GM13977 (cell line): ENCODE results near the gene COX7B.
"Not testable (repeated sequence)": the region's sequence is repeated elsewhere in the genome, so short reads cannot be mapped to it uniquely, and the experiment has no call there.

Experiments
- DNase-seq: peaks from one replicate; pipeline ENCODE4 v3.0.0; 2012; ENCODE audit warnings: low spot score
- in situ Hi-C: fragments of 300-500 bp; cut with MboI; formaldehyde crosslinking; loops from one replicate; pipeline ENCODE4 v1.12.0; 2022; ENCODE audit warnings: low sequenced_read_pairs, low pct_unique_long_range_greater_than_20kb, mixed read lengths, inconsistent platforms; ENCODE audit not compliant: unreplicated experiment
- TF ChIP-seq, protein P1 (sequence below): IDR thresholded peaks from 2 replicates; pipeline ENCODE4 v1.5.1; 2012; ENCODE audit warnings: mild to moderate bottlenecking, control low read depth; ENCODE audit not compliant: insufficient read depth; ENCODE audit errors: extremely low read depth, missing control alignments

Gene COX7B, protein sequence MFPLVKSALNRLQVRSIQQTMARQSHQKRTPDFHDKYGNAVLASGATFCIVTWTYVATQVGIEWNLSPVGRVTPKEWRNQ

DNA sequence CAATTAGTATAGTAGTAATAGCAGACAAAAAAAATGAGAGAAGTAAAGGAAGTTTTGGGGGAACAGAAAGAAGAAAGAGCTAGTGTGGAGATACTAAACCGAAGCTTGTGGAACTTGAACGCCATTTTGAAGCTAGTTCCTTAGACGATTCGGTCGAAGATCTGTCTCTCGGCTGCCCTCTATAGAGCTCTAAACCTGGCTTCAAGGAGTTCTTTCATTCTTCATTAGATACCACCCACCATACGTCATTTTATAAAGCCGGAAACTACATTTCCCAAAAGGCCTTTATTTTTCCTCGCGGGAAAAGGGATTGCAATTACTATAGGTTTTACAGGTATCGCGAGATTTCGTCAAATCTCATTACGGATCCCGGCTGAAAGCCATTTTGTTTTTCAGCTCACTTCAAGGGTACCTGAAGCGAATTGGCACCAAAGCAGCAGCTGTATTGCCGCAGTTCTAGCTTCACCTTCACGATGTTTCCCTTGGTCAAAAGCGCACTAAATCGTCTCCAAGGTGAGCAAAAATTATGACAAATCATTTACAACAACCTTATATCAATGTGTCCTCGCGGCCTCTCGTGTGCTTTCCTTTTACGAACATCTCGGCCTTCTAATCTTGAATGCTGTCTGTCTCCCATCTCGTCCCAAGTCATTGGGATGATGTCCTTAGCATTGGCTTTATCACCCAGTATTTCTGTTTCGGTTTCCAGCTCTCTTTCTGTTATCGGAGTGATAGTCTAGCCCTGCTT lies at the start of gene COX7B:
COX7B (plus strand) TSS at position 388 of the 748 bp plus-strand sequence; CDS start at position 474, 86 bp downstream.
- TF ChIP-seq, protein P1, sequence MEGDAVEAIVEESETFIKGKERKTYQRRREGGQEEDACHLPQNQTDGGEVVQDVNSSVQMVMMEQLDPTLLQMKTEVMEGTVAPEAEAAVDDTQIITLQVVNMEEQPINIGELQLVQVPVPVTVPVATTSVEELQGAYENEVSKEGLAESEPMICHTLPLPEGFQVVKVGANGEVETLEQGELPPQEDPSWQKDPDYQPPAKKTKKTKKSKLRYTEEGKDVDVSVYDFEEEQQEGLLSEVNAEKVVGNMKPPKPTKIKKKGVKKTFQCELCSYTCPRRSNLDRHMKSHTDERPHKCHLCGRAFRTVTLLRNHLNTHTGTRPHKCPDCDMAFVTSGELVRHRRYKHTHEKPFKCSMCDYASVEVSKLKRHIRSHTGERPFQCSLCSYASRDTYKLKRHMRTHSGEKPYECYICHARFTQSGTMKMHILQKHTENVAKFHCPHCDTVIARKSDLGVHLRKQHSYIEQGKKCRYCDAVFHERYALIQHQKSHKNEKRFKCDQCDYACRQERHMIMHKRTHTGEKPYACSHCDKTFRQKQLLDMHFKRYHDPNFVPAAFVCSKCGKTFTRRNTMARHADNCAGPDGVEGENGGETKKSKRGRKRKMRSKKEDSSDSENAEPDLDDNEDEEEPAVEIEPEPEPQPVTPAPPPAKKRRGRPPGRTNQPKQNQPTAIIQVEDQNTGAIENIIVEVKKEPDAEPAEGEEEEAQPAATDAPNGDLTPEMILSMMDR, result peak; percentile 41
- DNase-seq, result peak; percentile 60
- in situ Hi-C loops, result no loop called here

DNA sequence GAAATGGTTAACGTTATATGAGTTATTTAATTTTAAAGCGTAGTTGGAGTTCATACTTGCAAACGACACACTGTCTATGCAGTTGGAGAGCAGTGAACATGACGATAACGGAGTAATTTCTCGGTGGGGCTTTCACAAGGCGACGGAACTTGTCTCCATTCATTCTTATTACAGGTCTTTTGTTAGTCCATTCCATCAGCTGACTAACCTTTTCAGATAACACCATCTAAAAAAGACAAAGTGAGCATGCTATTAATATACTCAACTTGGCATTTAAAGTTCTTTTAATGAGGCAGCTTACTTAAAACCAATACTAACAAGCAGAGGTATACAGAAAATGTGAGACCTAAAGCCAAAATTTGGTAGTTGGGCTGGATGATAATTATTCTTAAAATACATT lies 23.9 kb upstream of the COX7B start:
- in situ Hi-C loops, result no loop called here
- DNase-seq, result no peak
- TF ChIP-seq, protein P1, result no peak

DNA sequence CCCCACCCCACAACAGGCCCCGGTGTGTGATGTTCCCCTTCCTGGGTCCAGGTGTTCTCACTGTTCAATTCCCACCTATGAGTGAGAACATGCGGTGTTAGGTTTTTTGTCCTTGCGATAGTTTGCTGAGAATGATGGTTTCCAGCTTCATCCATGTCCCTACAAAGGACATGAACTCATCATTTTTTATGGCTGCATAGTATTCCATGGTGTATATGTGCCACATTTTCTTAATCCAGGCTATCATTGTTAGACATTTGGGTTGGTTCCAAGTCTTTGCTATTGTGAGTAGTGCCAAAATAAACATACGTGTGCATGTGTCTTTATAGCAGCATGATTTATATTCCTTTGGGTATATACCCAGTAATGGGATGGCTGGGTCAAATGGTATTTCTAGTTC lies 17.9 kb upstream of the COX7B start:
- in situ Hi-C loops, DNase-seq: not testable (repeated sequence)

DNA sequence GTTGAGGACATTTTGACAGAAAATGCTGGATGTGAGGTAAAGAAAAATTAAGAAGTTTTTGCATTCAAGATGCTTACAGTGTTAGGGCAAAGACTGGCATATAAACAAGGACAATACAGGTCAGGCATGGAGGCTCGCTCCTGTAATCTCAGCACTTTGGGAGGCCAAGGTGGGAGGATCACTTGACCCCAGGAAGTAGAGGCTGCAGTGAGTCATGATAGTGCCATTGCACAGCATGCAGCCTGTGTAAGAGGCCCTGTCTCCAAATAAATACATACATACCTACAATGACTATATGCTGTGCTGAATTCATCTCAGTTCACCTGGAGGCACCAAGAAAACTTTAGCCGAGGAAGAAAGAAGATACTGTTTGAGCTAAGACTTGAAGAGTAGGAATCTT lies 6.4 kb upstream of the COX7B start:
- DNase-seq, result no peak
- in situ Hi-C loops, result no loop called here
- TF ChIP-seq, protein P1, result no peak

DNA sequence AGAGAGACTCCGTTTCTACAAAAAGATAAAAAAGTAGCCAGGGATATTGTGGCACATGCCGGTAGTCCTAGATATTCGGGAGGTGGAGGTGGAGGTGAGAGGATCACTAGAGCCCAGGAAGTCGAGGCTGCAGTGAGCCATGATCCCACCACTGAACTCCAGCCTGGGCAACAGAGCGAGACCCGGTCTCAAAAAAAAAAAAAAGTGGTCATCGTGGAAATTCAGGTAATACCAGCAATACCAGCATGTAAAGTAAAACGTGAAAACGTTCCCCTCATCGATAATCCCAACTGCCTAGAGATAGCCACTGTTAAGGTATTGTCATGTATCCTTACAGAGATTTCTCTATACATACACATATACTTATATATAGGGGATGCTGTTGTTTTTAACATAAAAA lies 5.6 kb upstream of the COX7B start:
- TF ChIP-seq, protein P1, result no peak
- DNase-seq, result no peak
- in situ Hi-C loops, result no loop called here

DNA sequence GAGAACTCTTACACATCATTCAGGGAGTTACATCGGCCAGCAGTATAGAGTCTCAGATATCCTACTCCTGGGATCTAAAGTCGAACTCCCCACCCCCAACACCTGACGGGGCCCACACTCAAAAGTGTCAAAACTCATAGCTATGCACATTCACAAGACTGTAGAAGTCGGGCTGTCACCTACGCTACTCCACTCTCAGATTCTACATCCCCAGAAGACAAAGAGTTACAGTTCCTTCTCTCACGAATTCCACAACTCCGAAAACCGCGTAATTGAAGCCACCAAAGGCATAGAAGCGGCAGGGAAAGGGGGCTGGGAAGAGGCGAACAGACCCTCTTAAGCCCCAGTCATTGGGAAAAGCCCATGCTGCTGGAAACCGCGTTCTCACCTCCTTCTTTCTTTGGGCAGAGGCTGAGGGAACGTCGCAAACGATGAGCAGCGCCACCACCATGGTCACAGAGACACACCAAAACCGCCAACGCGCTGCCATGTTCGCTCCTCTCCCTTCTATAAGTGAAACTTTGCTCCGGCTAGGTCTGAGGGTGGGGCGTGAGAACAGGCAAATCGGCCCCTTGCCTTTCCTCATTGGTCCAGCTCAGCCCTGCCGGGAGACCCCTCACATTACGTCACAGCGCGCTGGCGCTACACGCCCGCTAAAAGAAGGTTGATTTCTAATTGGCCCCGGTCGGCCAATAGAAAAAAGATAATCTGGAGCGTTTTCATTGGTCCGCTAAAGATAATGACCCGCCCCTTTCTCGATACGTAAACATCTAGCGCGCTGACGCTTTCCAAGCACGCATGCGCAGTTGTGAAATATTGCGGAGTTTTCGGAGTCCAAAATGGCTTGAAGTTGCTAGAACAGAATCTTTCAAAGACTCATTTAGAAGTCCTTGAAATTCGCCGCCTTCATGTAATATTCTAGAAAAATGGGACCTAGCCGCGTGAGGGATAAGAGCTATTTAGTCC lies 4.1 kb upstream of the COX7B start, which contains the start of gene MAGT1:
MAGT1 (minus strand) TSS at position 515 of the 966 bp plus-strand sequence; CDS start at position 490, 25 bp downstream.
- DNase-seq, result peak; percentile 73
- TF ChIP-seq, protein P1, result peak; percentile 15
- in situ Hi-C loops, result no loop called here
